HT1080 (cell line): ENCODE results near the gene CYP4A11. TPM values are rescaled to one million over a fixed set of nuclear protein-coding genes. Genes with fewer than 3 reads are reported as not detected.
"Not testable (repeated sequence)": the region's sequence is repeated elsewhere in the genome, so short reads cannot be mapped to it uniquely, and the experiment has no call there.

ENCODE experiments used
- DNase-seq: peaks from one replicate; pipeline ENCODE4 v3.0.0-alpha.2; 2015; ENCODE audit warnings: low read depth
- small RNA-seq: library from RNA; depleted of rRNA; stranded (forward); fragments of <200 nt; gene quantifications from one replicate; pipeline ENCODE3, GENCODE V24; 2014
- total RNA-seq: library from RNA; depleted of rRNA; stranded (reverse); fragments of >200 nt; shearing (Covaris generic); gene quantifications from 2 replicates; pipeline ENCODE4 v1.2.3, GENCODE V29; 2014; rRNA removed

CYP4A11 gene
- total RNA-seq, 1 experiment from 2014 or later: not detected

DNA sequence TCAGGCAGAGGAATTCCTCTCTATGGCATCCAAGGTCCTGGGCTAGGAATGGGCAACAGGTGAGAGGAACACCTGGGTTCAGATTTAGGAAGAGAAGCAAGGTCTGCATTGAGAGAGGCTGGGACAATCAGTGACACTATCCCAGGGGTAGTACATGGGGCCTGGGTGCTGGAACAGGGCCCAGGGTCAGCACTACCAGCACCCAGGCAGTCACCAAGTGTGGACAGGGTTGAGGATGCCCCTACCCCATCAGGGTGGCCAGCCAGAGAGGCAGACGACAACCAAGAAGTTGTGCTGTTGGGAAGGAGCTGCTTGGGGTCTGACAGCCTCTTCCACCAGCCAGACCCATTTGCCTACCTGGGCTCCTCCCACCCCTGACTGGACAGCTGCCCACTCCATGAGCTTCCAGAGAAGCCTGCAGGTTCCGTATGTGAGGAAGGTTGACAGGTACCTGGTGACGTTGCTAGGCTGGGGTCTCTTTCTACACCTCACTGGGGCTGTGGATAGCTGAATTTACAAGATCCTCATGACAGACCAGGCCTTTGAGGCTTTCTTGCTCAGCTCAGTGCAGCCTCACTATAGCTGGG, 13.9 kb downstream of the CYP4A11 start:
- DNase-seq: no peak

DNA sequence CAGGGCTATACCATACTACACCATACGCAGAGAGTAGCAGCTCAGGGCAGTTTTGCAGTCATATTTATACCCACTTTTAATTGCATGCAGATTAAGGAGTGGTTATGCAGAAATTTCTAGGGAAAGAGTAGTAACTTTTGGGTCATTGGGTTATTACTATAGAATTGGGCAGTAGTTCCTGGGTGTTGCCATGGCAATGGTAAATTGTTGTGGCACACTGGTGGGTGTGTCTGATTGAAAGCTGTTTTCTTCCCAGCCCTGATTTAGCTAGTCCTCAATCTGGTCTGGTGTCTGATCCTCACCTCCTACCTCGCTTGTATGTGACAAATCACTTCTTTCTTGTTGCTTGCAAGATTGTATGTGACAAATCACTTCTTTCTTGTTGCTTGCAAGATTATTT, 30.5 kb downstream of the CYP4A11 start:
- no peak for DNase-seq

DNA sequence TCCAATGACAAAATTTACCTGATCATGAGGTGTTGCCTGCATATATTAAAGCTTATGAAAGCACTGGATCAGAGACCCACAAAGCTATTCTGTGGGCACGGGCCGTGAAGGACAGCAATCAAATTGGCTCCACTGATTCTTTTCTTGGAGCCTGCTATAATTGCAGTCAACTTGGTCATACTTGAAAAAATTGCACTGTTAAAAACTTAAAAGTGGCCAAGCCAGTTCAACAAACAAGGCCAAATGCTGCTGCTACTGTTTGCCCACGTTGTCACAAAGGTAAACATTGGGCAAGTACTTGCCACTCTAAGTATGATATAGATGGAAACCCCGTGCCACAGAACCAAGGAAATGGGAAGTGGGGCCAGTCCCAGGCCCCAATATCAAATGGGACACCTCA, 37.8 kb downstream of the CYP4A11 start:
- no peak for DNase-seq

DNA sequence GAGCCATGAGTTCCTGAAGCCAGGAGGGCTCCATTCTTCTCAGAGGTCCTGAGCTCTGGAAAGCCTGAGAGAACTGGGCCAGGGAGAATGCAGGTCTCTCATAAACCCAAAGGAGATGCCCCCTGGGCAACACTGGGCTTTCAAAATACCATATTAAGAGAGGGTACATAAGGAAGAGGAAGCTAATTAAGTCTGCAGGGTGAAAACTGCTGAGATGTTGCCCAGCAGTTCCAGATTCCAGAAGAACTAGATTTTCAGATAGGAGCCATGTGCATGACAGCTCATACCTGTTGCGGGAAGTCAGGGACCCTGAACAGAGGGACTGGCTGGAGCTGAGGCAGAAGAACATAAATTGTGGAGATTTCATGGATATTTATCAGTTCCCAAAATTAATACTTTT, 40.9 kb downstream of the CYP4A11 start:
- DNase-seq: no peak

DNA sequence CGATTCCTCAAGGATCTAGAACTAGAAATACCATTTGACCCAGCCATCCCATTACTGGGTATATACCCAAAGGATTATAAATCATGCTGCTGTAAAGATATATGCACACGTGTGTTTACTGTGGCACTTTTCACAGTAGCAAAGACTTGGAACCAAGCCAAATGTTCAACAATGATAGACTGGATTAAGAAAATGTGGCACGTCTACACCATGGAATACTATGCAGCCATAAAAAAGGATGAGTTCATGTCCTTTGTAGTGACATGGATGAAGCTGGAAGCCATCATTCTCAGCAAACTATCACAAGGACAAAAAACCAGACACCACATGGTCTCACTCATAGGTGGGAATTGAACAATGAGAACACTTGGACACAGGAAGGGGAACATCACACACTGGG, 59.6 kb downstream of the CYP4A11 start:
- DNase-seq: not testable (repeated sequence)

Small RNA genes within 50 kb of the gene (small RNA-seq; reads per million reads assigned to genes)
- gene CYP4A26P: not detected

Other genes starting within 250 kb of the CYP4A11 start
- 28.8 and 30.6 TPM in 2 replicates for gene EFCAB14, start 222.4 kb downstream of the CYP4A11 start, total RNA-seq
- gene CYP4B1, start 142.4 kb downstream of the CYP4A11 start, total RNA-seq: not detected in 2 replicates
- gene CYP4X1, start 82.2 kb upstream of the CYP4A11 start, total RNA-seq: 0.03 TPM in 2 replicates
- gene CYP4Z1, start 125.8 kb upstream of the CYP4A11 start, total RNA-seq: not detected in 2 replicates
- gene CYP4A22, start 196.0 kb upstream of the CYP4A11 start, total RNA-seq: not detected in 2 replicates
- not detected in 2 replicates for gene PDZK1IP1, start 248.6 kb upstream of the CYP4A11 start, total RNA-seq